GM18519 (cell line): ENCODE measurements around the gene NKAP.
"Not testable (repeated sequence)": the region's sequence is repeated elsewhere in the genome, so short reads cannot be mapped to it uniquely, and the experiment has no call there.

Experiments
- ATAC-seq: cut with Tn5 transposase; IDR thresholded peaks from one replicate; pipeline ENCODE4 v1.9.1; 2021; ENCODE audit warnings: mild to moderate bottlenecking, moderate library complexity; ENCODE audit not compliant: unreplicated experiment, low FRiP score

Gene NKAP

GRCh38 chrX:119942173-119942819, 1.3 kb downstream of the NKAP start:
- ATAC-seq = no peak

GRCh38 chrX:119941336-119941735, 2.2 kb downstream of the NKAP start:
- ATAC-seq = no peak

- ATAC-seq = no peak
Measured at GRCh38 chrX:119935215-119935874, 8.2 kb downstream of the NKAP start.

DNA sequence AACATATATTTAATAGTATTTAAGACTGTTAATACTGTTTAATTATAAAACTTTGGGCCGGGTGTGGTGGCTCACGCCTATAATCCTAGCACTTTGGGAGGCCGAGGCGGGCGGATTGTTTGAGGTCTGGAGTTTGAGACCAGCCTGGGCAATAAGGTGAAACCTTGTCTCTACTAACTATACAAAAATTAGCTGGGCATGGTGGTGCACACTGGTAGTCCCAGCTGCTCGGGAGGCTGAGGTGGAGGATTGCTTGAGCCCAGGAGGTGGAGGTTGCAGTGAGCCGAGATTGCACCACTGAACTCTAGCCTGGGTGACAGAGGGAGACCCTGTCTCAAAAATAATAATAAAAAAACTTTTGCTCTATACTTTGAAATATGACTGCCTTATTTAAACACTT, 21.2 kb downstream of the NKAP start:
- not testable (repeated sequence) for ATAC-seq

GRCh38 chrX:119919835-119920585, 23.5 kb downstream of the NKAP start:
- ATAC-seq = no peak

- ATAC-seq = no peak
Measured at GRCh38 chrX:119917877-119918276, 25.7 kb downstream of the NKAP start.

- ATAC-seq = no peak
Measured at GRCh38 chrX:119916310-119916709, 27.2 kb downstream of the NKAP start.

DNA sequence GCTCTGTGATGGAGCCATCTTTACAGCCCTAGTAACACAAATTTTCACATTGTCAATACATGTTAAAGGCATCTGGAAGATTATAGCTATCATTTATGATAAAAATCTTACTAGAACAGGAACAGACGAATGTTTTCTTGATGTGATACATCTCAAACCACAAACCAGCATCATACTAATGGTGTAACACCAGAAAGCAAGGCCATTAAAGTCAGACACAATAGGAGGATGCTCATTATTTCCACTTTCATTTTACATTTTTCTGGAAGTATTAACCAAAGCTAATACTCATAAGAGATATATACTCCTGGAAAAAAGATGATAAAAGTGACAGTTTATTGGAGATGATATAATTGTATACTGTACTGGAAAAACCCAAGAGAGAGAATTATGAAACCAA, 42.6 kb downstream of the NKAP start:
- ATAC-seq = no peak

GRCh38 chrX:119899125-119899524, 44.4 kb downstream of the NKAP start:
- ATAC-seq = no peak

DNA sequence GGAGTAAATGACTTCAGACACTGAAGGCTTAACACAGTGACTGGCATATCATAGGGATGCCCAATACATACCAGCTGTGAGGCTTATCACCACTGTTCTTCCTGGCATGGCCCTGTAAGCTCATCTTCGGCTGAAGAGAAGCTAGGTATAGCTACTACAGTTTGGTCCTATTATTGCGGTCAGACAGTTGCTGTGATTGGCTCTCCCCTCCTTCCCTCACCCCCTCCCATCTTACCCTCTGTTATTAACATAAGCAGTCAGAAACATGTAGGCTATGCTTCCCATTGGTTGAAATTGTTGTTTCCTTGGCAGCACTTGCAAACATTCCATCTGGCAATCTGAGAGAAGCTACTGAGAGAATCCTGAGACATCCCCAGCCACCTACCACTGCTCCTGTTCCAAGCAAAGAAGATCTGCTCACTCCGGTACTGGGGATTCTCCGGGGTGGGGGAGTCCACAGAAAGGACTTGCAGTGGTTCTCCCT, 47.7 kb downstream of the NKAP start, which contains the start of gene AKAP14:
Gene AKAP14 (plus strand): TSS at position 51 of the 484 bp plus-strand sequence. CDS start 7,331 bp downstream, outside the sequence.
- ATAC-seq = no peak

DNA sequence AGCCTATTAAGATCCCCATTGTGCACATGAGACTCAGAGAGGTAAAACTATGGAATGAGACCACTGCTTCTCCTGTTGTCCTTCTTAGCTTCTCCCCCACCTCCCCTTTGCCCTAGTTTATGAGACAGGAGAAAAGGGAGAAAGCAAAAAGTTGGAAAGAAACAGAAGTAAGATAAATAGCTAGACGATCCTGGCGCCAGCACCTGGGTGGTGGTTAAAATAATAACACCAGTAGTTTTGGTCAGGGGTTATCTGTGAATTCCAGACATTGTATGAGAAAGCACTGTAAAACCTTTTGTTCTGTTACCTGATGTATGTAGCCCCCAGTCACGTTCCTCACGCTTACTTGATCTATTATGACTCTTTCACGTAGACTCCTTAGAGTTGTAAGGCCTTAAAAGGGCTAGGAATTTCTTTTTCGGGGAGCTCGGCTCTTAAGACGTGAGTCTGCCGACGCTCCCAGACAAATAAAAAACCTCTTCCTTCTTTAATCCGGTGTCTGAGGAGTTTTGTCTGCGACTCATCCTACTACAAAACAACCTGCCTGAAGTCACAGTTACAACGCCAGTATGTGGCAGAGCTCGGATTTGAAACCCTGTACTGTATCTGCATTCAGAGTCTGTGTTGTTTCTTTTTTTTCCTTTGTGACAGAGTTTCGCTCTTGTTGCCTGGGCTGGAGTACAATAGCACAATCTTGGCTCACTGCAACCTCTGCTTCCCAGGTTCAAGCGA, 51.4 kb downstream of the NKAP start:
- not testable (repeated sequence) for ATAC-seq

- not testable (repeated sequence) for ATAC-seq
Measured at GRCh38 chrX:119890626-119891025, 52.9 kb downstream of the NKAP start.

DNA sequence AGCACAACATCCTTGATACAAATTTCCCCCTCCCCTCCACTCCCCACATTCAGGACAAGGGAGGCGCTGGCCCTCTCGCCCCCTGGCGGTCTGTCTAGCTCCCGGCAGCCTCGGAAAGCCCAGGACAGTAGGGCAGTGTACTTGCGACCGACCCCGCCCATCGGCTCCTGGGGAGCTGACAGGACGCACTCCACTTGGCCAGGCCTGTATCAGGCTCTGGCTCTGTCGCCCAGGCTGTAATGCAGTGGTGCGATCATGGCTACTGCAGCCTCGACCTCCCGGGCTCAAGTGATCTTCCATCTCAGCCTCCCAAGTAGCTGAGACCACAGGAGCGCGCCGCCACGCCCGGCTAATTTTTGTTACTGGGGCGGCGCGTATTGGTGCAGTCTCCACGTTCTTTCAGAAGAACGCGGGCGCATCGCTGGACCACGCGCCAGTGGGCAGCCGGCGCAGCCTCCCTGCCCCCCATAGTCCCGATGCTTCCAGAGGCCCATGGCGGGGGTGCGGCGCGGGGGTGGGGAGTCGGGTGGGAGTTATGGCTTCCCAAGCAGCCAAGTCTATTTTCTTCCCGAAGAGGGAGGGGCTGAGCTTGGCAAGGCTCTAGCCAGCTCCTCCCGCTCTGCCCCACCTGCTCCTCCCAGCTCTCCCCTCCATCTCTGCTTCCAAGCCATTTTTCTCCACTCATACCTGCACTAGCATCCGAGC, 55.7 kb downstream of the NKAP start:
- ATAC-seq = peak; percentile 68

- ATAC-seq = no peak
Measured at GRCh38 chrX:119885554-119886428, 57.8 kb downstream of the NKAP start.

- peak; percentile 86 for ATAC-seq
Measured at GRCh38 chrX:119880552-119881437, 62.8 kb downstream of the NKAP start.

- ATAC-seq = no peak
Measured at GRCh38 chrX:119880076-119880475, 63.5 kb downstream of the NKAP start.

GRCh38 chrX:119878740-119879139, 64.8 kb downstream of the NKAP start:
- no peak for ATAC-seq
